ENCODE data around the gene SLC35B2.

Gene SLC35B2

DNA sequence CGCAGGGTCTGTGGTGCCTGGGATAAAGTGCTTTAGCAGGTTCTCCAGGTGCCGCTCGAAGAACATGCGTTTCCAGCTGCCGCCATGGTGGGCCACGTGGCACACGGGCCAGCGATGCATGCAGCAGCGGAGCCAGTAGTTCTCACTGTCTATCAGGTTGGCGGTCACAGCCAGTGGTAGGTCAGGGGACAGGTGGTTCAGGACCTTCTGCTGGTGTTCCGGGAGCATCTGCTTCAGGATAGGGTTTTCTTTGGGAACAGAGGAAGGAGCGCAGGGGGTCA lies 28.9 kb upstream of the SLC35B2 start:
- DNase-seq (ENCODE audit: low read depth in 2 of 2): no peak

DNA sequence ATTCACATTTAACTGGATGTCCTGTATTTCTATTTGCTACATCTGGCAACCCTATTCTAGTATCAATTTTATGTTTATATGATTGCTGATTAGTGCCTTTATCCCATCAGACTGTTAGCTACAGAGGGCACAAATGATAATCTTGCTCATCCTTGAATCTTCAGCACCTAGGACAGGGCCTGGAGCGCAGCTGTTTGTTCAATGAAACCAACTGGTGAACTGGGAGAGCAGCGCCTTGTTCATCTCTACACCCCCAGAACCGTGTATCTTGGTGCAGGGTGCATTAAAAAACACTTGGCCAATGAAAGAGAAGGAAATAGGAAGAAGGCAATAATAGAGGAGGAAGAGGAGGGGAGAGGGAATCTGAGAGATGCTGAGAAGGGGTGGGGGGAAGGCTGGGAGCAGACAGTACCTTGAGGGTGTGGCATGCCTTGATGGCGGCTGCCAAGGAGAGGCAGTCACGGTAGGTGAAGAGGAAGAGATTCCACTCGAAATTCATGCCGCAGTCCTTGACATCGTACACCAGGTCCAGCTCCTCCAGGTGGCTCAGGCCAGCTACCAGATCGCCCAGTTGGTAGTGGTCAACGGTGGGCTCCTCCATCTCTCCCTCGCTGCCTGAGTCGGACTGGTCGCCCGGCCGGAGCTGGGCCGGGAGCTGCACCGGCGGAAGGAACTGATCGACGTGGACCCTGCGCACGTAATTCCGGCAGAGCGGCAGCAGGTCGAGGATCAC lies 28.4 kb upstream of the SLC35B2 start:
- DNase-seq (ENCODE audit: low read depth in 2 of 2): no peak

DNA sequence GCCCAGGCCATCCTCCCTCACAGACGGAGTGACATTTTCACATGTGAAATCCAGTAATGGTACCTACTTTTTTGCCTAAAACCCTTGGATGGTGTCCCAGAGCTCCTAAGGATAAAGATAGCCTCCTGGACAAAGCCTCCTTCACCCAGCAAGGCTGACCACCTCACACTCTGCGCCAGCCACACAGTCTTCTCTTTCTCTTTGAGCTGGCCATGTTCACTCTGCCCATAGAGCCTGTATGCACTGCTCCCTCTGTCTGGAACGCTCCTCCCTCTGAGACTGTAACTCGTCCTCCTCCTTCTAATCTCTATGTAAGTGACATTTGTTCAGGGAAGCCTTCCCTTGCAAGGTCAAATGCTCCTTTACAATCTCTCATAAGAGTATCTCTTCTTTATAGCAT lies 27.5 kb upstream of the SLC35B2 start:
- no peak for DNase-seq (ENCODE audit: low read depth in 2 of 2)

GRCh38 chr6:44284121-44284520 lies 26.8 kb upstream of the SLC35B2 start:
- DNase-seq (ENCODE audit: low read depth in 2 of 2): no peak

- no peak for DNase-seq (ENCODE audit: low read depth in 2 of 2)
These were observed 21.7 kb upstream of the SLC35B2 start for GRCh38 chr6:44278774-44279697.

- no peak for DNase-seq (ENCODE audit: low read depth in 2 of 2)
These were observed 21.0 kb upstream of the SLC35B2 start for GRCh38 chr6:44278315-44278714.

GRCh38 chr6:44277763-44278162 lies 20.4 kb upstream of the SLC35B2 start:
- DNase-seq (ENCODE audit: low read depth in 2 of 2): no peak

DNA sequence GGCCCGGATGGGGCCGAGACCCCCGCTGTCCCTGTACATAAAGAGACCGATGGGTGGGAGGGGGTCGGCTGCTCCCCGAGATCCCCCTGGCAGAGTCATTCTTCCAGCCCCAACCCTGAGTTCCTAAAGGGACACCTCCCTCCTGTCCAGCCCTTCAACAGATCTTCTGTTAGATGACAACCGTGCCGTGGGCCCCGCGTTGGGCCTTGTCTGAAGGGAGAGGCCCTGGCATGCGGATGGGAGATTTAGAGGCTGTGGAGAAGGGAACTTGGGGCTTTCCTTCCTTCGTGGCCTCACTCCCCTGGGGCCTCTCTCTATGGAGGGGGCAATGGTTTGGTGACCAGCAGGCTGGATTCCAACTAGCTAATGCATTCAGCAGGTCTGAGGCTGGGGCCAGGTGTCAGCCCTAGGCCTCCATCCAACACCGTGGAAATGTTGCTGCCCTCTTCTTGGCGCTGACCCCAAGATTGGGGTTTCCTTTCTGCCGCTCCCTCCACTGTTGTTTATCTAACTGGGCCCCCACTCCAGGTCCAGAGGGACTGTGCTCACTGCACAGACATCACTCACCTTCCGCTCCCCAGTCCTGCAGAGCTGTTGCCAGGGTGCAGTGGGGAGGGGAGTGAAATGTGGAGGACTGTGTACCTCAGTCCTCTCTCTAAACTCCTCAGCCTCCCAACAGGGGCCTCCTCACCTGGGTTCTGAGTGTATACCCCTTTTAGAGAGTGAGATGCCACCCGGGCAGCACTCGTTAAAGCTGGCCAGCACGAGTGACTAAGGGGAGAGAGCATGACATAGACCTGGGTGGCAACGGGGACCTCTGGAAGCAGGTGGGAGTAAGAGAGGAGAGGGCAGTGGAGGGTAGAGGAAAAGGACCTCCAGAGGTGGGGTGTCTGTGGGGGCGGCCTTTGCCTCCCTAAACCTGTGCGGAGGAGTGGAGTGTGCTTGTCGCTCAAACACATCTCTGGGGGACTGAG lies 19.6 kb upstream of the SLC35B2 start:
- no peak for DNase-seq (ENCODE audit: low read depth in 2 of 2)

GRCh38 chr6:44275749-44276648 lies 18.7 kb upstream of the SLC35B2 start:
- DNase-seq (ENCODE audit: low read depth in 2 of 2): no peak

DNA sequence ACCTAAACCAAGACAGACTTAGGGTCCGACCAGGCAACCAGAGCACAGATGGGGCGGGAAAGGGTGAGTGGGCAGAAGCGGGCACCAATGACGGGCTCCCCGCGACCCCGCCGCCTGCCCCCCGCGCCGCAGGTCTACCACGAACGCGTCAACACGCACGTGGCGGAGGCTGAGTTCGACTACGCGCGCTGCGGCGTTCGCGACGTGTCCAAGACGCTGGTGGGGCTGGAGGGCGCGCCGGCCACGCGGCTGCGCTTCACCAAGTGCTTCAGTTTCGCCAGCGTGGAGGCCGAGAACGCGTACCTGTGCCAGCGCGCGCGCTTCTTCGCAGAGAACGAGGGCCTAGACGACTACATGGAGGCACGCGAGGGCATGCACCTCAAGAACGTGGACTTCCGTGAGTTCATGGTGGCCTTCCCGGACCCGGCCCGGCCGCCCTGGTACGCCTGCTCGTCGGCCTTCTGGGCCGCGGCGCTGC lies 18.0 kb upstream of the SLC35B2 start:
- no peak for DNase-seq (ENCODE audit: low read depth in 2 of 2)

- no peak for DNase-seq (ENCODE audit: low read depth in 2 of 2)
These were observed 16.3 kb upstream of the SLC35B2 start for GRCh38 chr6:44273617-44274016.

DNA sequence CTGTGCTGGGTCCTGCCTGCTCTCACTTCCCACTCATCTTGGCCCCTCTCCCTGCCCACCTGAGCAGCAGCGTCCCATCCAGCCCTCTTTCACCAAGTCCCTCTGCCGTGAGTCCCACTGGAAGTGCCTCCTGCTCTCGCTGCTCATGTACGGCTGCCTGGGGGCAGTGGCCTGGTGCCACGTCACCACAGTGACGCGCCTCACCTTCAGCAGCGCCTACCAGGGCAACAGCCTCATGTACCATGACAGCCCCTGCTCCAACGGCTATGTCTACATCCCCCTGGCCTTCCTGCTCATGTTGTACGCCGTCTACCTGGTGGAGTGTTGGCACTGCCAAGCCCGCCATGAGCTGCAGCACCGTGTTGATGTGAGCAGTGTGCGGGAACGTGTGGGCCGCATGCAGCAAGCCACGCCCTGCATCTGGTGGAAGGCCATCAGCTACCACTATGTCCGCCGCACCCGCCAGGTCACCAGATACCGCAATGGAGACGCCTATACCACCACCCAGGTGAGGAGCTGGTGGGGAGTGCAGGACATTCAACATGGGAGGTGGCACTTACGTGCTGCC lies 15.8 kb upstream of the SLC35B2 start:
- DNase-seq (ENCODE audit: low read depth in 2 of 2): no peak

DNA sequence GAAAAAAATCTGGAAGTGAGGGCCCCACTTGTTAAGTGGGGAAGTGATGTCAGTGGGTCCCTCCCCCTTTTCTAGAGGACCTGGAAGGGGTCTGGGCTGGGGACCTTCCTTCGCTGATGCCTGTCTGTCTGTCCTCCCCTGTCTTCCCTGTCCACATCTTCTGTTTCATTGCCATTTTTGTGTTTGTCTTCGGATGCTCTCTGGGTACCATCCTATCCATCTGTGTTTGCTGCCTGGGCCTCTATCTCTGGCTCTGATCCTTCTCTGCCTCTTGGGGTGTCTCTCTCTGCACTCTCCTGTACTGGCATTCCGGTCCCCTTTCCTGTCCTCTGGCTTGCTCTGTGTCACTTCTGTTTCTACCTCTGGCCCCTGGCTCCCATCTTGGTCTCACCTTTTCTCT lies 15.2 kb upstream of the SLC35B2 start:
- DNase-seq (ENCODE audit: low read depth in 2 of 2): no peak

- no peak for DNase-seq (ENCODE audit: low read depth in 2 of 2)
These were observed 14.6 kb upstream of the SLC35B2 start for GRCh38 chr6:44271914-44272313.

DNA sequence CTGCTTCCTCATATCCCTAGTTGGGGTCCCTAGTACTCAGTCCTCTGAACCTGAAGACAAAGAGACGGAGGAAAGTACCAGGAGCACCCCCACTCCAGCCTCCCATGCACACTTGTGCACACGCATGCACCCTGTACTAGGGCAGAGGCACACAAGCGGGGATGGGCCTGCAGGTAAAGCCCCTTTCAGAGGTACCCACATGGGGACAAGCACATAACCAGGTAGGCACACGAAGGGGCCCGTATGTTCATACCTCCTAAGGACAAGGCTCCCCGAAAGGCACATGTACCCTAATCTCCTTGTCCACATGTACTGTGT lies 14.0 kb upstream of the SLC35B2 start:
- no peak for DNase-seq (ENCODE audit: low read depth in 2 of 2)

DNA sequence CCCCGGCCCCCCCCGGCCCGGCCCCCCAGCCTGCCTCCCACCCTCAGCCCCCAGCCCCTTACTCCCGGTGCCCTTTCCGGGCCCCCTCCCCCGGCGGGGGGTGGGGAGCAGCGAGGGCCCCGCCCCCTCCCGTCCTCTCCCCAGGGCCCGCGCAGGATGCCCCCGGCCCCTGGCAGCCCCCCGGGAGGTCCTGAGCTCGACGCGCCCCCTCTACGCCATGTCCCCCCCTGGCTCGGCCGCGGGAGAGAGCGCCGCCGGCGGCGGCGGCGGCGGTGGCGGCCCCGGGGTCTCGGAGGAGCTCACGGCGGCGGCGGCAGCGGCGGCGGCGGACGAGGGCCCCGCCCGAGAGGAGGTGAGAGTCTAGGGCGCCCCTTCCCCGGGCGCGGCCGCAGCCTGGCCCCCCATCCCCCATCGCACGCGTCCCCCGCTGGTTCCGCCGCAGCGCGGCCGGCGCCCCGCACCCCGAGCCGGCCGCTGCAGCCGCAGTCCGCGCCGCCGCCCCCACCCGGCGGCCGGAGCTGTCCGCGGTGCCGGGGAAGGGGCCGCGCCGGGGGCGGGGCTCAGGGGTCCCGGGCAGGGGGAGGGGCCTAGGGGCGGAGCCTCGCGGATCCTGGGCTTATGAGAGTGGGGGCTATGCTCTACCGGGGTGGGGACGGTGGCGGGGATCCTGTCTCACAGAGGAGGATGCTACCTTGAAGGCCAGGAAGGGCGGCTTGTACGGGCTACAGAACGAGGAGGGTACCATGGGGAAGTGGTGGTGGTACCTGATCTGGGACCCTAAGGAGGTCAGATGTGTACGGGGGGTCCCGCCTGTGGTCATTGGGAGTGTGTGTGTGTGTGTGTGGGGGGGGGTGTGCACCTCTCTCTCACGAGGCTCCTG lies 13.4 kb upstream of the SLC35B2 start:
- DNase-seq (ENCODE audit: low read depth in 2 of 2): no peak

DNA sequence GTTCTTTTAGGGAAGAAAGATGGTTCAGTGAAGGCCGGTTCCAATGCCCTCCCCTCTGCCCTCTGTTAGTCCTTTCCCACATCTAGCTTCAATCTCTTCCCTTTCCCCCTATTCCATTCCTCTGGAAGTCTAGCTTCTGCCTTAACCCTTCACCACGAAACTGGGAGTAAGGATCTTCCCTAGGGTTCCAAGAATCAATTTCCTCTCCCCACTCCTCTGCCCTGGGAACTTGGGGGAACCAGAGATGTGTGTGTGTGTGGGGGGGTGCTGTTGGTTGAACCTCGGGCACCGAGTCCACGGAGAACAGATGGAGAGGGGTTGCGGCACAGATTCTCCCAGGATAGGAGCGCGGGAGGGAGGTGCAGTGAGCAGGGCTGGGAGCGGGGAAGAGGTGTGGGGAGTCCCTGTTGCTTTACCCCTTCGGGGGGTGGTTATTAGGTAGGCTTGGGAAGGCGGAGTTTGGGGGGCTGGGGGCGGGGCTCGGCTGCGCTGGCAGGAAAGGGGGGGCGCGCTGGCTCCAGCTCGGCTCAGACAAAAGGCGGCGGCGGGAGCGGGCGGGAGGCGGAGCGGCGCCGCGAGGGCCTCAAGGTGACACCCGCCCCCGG lies 12.7 kb upstream of the SLC35B2 start, which contains the start of gene TMEM151B:
TSS of gene TMEM151B (plus strand) at position 530 of the 605 bp plus-strand sequence. CDS start 293 bp downstream, outside the sequence.
- no peak for DNase-seq (ENCODE audit: low read depth in 2 of 2)

GRCh38 chr6:44269178-44269920 lies 12.0 kb upstream of the SLC35B2 start:
- no peak for DNase-seq (ENCODE audit: low read depth in 2 of 2)

Measured in stimulated activated CD8-positive, alpha-beta memory T cell treated with anti-CD3 and anti-CD28 coated beads, Interleukin-2, amount 100 ng/mL, for 48 hours (primary cell).